H9 (cell line): ENCODE data around the gene PRAF2. TPM values are rescaled to one million over a fixed set of nuclear protein-coding genes. Genes with fewer than 3 reads are reported as not detected.

Experiments
- DNase-seq: peaks from one replicate; pipeline ENCODE4 v3.0.0-alpha.2; 2017
- H2AFZ ChIP-seq: one replicate; pipeline ENCODE4 v1.6.1; 2013; ENCODE audit warnings: mild to moderate bottlenecking, low read length, control low read depth, moderate library complexity
- H2AK5ac ChIP-seq: 2 replicates; pipeline ENCODE4 v1.6.1; 2013; ENCODE audit warnings: low read length, control low read depth, mixed read lengths; ENCODE audit not compliant: insufficient read length
- H2BK120ac ChIP-seq: one replicate; pipeline ENCODE4 v1.6.1; 2013; ENCODE audit warnings: low read depth, mild to moderate bottlenecking, low read length, control low read depth, inconsistent platforms; ENCODE audit not compliant: poor library complexity, severe bottlenecking
- H2BK12ac ChIP-seq: 2 replicates; pipeline ENCODE4 v1.6.1; 2013; ENCODE audit warnings: low read length, control low read depth, mixed read lengths, low read depth; ENCODE audit not compliant: insufficient read length
- H2BK15ac ChIP-seq: 2 replicates; pipeline ENCODE4 v1.6.1; 2013; ENCODE audit warnings: low read depth, low read length, control low read depth
- H2BK20ac ChIP-seq: one replicate; pipeline ENCODE4 v1.6.1; 2013; ENCODE audit warnings: low read depth, mild to moderate bottlenecking, low read length, control low read depth, inconsistent platforms; ENCODE audit not compliant: poor library complexity, severe bottlenecking
- H2BK5ac ChIP-seq: 2 replicates; pipeline ENCODE4 v1.6.1; 2013; ENCODE audit warnings: low read length, control low read depth, mixed read lengths; ENCODE audit not compliant: insufficient read length
- H3K14ac ChIP-seq: 2 replicates; pipeline ENCODE4 v1.6.1; 2013; ENCODE audit warnings: low read length, control low read depth; ENCODE audit not compliant: insufficient read depth
- H3K18ac ChIP-seq: 2 replicates; pipeline ENCODE4 v1.6.1; 2013; ENCODE audit warnings: low read depth, mild to moderate bottlenecking, mixed read lengths, low read length, control low read depth; ENCODE audit not compliant: insufficient read length
- H3K23ac ChIP-seq: 2 replicates; pipeline ENCODE4 v1.6.1; 2013; ENCODE audit warnings: low read length, control low read depth, mixed read lengths, low read depth; ENCODE audit not compliant: insufficient read length
- H3K23me2 ChIP-seq: 2 replicates; pipeline ENCODE4 v1.6.1; 2013; ENCODE audit warnings: low read depth, mild to moderate bottlenecking, mixed read lengths, low read length, control low read depth; ENCODE audit not compliant: insufficient read length, poor library complexity, severe bottlenecking
- H3K27ac ChIP-seq: 2 replicates; pipeline ENCODE4 v1.5.1; 2013; ENCODE audit warnings: low read length, control low read depth, mixed read lengths, low read depth; ENCODE audit not compliant: insufficient read length
- H3K27me3 ChIP-seq: 2 replicates; pipeline ENCODE4 v1.6.1; 2013; ENCODE audit warnings: low read length, control low read depth, inconsistent platforms; ENCODE audit not compliant: insufficient read depth
- H3K4ac ChIP-seq: 2 replicates; pipeline ENCODE4 v1.6.1; 2013; ENCODE audit warnings: low read depth, mild to moderate bottlenecking, control low read depth, inconsistent platforms, low read length, moderate library complexity
- H3K4me1 ChIP-seq: 2 replicates; pipeline ENCODE4 v1.6.1; 2013; ENCODE audit warnings: low read length, control low read depth, inconsistent platforms; ENCODE audit not compliant: insufficient read depth
- H3K4me2 ChIP-seq: 2 replicates; pipeline ENCODE4 v1.6.1; 2013; ENCODE audit warnings: low read length, control low read depth, mixed read lengths; ENCODE audit not compliant: insufficient read length, insufficient read depth
- H3K56ac ChIP-seq: 2 replicates; pipeline ENCODE4 v1.6.1; 2013; ENCODE audit warnings: low read depth, mild to moderate bottlenecking, mixed read lengths, low read length, control low read depth; ENCODE audit not compliant: insufficient read length
- H3K79me1 ChIP-seq: 2 replicates; pipeline ENCODE4 v1.6.1; 2013; ENCODE audit warnings: low read depth, mild to moderate bottlenecking, moderate library complexity, low read length, control low read depth, inconsistent platforms; ENCODE audit not compliant: insufficient read depth, poor library complexity, severe bottlenecking
- H3K79me2 ChIP-seq: 2 replicates; pipeline ENCODE4 v1.6.1; 2013; ENCODE audit warnings: low read length, control low read depth, inconsistent platforms; ENCODE audit not compliant: insufficient read depth
- H3K9ac ChIP-seq: 2 replicates; pipeline ENCODE4 v1.6.1; 2013; ENCODE audit warnings: low read length, control low read depth, mixed read lengths; ENCODE audit not compliant: insufficient read length; ENCODE audit errors: extremely low read depth
- H3K9me3 ChIP-seq: one replicate; pipeline ENCODE4 v1.6.1; 2013; ENCODE audit warnings: low read depth, low read length, inconsistent platforms; ENCODE audit not compliant: control insufficient read depth
- H3T11ph ChIP-seq: one replicate; pipeline ENCODE4 v1.6.1; 2013; ENCODE audit warnings: mild to moderate bottlenecking, low read length, control low read depth, inconsistent platforms
- H4K20me1 ChIP-seq: one replicate; pipeline ENCODE4 v1.6.1; 2013; ENCODE audit not compliant: control insufficient read depth, insufficient read length, insufficient read depth
- H4K5ac ChIP-seq: 2 replicates; pipeline ENCODE4 v1.6.1; 2013; ENCODE audit warnings: low read depth, mild to moderate bottlenecking, mixed read lengths, low read length, control low read depth; ENCODE audit not compliant: insufficient read length
- H4K8ac ChIP-seq: replicated peaks from 2 replicates; pipeline ENCODE4 v1.6.1; 2013; ENCODE audit warnings: low read length, control low read depth, mixed read lengths, low read depth; ENCODE audit not compliant: insufficient read length
- H4K91ac ChIP-seq: 2 replicates; pipeline ENCODE4 v1.6.1; 2013; ENCODE audit warnings: low read depth, mild to moderate bottlenecking, moderate library complexity, mixed read lengths, low read length, control low read depth; ENCODE audit not compliant: insufficient read length
- H3K27ac Mint-ChIP-seq, 3 experiments: 2 replicates in 2 of 3; 3 replicates in 1 of 3; pipeline ENCODE4 v1.8.0; 2020 to 2021; ENCODE audit warnings: mixed read lengths in 3 of 3, mild to moderate bottlenecking in 1 of 3, moderate library complexity in 1 of 3
- H3K27me3 Mint-ChIP-seq: 2 replicates; pipeline ENCODE4 v1.8.0; 2021; ENCODE audit warnings: low read depth, mild to moderate bottlenecking, moderate library complexity, mixed read lengths
- H3K36me3 Mint-ChIP-seq, 3 experiments: 2 replicates in 2 of 3; 3 replicates in 1 of 3; pipeline ENCODE4 v1.8.0; 2020 to 2021; ENCODE audit warnings: low read depth in 3 of 3, mixed read lengths in 3 of 3; ENCODE audit not compliant: insufficient read depth in 1 of 3
- H3K4me1 Mint-ChIP-seq, 2 experiments: 2 replicates each; pipeline ENCODE4 v1.8.0; 2020; ENCODE audit warnings: mixed read lengths in 2 of 2
- H3K4me3 Mint-ChIP-seq, 2 experiments: 2 replicates in 1 of 2; 3 replicates in 1 of 2; pipeline ENCODE4 v1.8.0; 2020 to 2021; ENCODE audit warnings: mild to moderate bottlenecking in 2 of 2, mixed read lengths in 2 of 2, moderate library complexity in 1 of 2
- H3K9me3 Mint-ChIP-seq, 2 experiments: 2 replicates in 1 of 2; 3 replicates in 1 of 2; pipeline ENCODE4 v1.8.0; 2020; ENCODE audit warnings: mild to moderate bottlenecking in 2 of 2, mixed read lengths in 2 of 2, moderate library complexity in 1 of 2
- CTCF ChIP-seq: fragments of 200-600 bp; sonication (generic); conservative IDR thresholded peaks from 3 replicates; pipeline ENCODE4 v1.8.0; 2021; ENCODE audit warnings: antibody characterized with exemption, mild to moderate bottlenecking
- WGBS: extraction: QIAGEN DNeasy Blood & Tissue Kit; methylation state at CpG from one replicate; pipeline ENCODE4 v1.1.7; 2013; ENCODE audit warnings: missing lambda C conversion rate, low lambda C conversion rate, mixed read lengths; ENCODE audit not compliant: insufficient read length; ENCODE audit errors: extremely low coverage; 5-methylcytosine and 5-hydroxymethylcytosine counted together
- total RNA-seq: library from RNA; stranded (reverse); gene quantifications from 2 replicates; pipeline ENCODE4 v1.2.1, GENCODE V29; 2021

The PRAF2 gene
- total RNA-seq, 1 experiment from 2014 or later: 13.4 TPM

DNA sequence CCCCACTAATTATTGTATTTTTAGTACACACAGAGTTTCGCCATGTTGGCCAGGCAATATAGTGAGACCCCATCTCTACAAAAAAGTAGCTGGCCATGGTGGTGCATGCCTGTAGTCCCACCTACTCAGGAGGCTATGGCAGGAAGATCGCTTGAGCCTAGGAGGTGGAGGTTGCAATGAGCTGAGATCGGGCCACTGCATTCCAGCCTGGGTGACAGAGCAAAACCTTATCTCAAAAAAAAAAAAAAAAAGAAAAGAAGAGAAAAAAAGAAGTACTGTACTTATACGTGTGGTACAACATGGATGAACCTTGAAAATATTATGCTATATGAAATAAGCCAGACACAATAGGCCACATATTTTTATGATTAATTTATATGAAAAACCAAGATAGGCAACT, 15.8 kb upstream of the PRAF2 start:
- Mint-ChIP-seq H3K4me3 (no peak overlapping the region), H3K36me3 (no peaks in the 10 kb centered on the region; a peak in 1 of 7 replicates), H3K9me3 (peaks cover 50 to 70% of the 10 kb centered on the region in 2 experiments), H3K4me1 (no peaks in the 10 kb centered on the region), H3K27me3 (no peaks in the 10 kb centered on the region), H3K27ac (no peak overlapping the region)
- Histone ChIP-seq H2BK15ac (no peak overlapping the region), H2AK5ac (no peak overlapping the region), H3K9ac (no peak overlapping the region), H3K18ac (no peak overlapping the region), H3K27ac (no peak overlapping the region), H2BK5ac (no peak overlapping the region), H2BK12ac (no peak overlapping the region), H4K91ac (no peak overlapping the region), H3K56ac (no peak overlapping the region), H3K9me3 (no peaks in the 10 kb centered on the region), H3K4ac (no peak overlapping the region), H3K23ac (no peak overlapping the region), H3K27me3 (no peaks in the 10 kb centered on the region), H3T11ph (no peak overlapping the region), H3K4me1 (no peaks in the 10 kb centered on the region), H2AFZ (no peak overlapping the region), H3K4me2 (no peak overlapping the region), H2BK20ac (no peak overlapping the region), H2BK120ac (no peak overlapping the region), H3K79me1 (no peaks in the 10 kb centered on the region), H3K14ac (no peak overlapping the region), H3K23me2 (no peaks in the 10 kb centered on the region), H4K5ac (no peak overlapping the region), H4K20me1 (no peaks in the 10 kb centered on the region), H3K79me2 (no peaks in the 10 kb centered on the region), H4K8ac (no peak overlapping the region)
- WGBS: no CpG with 5 or more reads among the region's 4 CpGs
- no peak for TF ChIP-seq CTCF
- DNase-seq: no peak
